Measurements from ENCODE around the gene MAPKAP1.

Gene MAPKAP1

DNA sequence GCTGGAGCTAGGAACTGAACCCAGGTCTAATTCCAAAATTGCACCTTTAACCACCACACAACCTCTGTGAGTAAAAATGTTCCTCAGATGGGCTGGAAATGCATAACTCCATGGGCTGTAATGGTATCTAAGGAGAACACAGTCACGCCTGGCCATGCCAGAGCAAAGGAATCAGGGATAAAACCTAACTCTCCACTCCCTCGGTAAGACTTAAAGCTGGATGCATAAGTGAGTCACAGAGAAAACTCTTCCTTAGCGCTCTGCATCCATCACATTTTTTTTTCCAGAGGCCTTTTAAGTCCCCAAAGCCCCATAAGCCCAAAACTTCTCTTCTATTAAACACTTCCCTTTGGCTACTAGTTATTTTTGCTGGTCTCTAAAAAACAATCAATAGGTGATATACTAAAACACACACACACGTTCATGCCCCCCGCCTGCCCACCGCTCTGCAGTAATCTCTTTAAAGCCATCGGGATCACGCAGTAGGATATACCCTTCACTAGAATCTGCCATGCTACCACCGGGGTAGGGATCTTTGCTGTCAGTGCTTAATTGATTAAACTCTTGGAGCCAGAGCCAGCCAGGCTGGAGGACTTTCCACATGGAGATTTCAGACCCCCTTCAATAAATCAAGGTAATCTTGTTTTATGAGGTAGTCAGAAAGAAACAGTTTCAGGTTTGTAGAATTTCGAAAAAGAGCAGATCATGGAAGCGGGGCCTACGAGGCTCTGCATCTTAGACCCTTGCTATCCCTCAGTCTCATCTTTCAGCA is 212.9 kb downstream of the MAPKAP1 start:
- H3K27me3 ChIP-seq (ENCODE audit: insufficient read depth, low read length, poor library complexity) = no peaks in the 10 kb centered on the region
- no peaks in the 10 kb centered on the region for H3K4me1 ChIP-seq (ENCODE audit: insufficient read depth, low read length)
- H3K9me3 ChIP-seq (ENCODE audit: insufficient read depth, low read length, severe bottlenecking) = no peaks in the 10 kb centered on the region
- H3K79me2 ChIP-seq (ENCODE audit: insufficient read depth, low read length) = no peaks in the 10 kb centered on the region
- no peak for DNase-seq
- H4K20me1 ChIP-seq (ENCODE audit: insufficient read depth, low read length) = no peaks in the 10 kb centered on the region
- no peak overlapping the region for H3K4me3 ChIP-seq (ENCODE audit: low read depth in 1 of 2, low read length in 2 of 2)
- ATAC-seq (ENCODE audit: insufficient read depth, low read depth) = no peak
- no peaks in the 10 kb centered on the region; the same call in 1 of the 2 replicates for H3K36me3 ChIP-seq (ENCODE audit: insufficient read depth, low read length)
- TF ChIP-seq EZH2 (IDR thresholded peaks at IDR 0.05; ENCODE audit: borderline replicate concordance, low read depth, low read length, severe bottlenecking) = no peak
- TF ChIP-seq, protein P1, sequence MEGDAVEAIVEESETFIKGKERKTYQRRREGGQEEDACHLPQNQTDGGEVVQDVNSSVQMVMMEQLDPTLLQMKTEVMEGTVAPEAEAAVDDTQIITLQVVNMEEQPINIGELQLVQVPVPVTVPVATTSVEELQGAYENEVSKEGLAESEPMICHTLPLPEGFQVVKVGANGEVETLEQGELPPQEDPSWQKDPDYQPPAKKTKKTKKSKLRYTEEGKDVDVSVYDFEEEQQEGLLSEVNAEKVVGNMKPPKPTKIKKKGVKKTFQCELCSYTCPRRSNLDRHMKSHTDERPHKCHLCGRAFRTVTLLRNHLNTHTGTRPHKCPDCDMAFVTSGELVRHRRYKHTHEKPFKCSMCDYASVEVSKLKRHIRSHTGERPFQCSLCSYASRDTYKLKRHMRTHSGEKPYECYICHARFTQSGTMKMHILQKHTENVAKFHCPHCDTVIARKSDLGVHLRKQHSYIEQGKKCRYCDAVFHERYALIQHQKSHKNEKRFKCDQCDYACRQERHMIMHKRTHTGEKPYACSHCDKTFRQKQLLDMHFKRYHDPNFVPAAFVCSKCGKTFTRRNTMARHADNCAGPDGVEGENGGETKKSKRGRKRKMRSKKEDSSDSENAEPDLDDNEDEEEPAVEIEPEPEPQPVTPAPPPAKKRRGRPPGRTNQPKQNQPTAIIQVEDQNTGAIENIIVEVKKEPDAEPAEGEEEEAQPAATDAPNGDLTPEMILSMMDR (IDR thresholded peaks at IDR 0.05; ENCODE audit: borderline replicate concordance, extremely low read depth, low read length, poor library complexity, severe bottlenecking) = no peak
- no peak overlapping the region for H2AFZ ChIP-seq (ENCODE audit: low read depth, low read length)
- H3K27ac ChIP-seq (ENCODE audit: low read length) = no peak overlapping the region
- no peak overlapping the region for H3K9ac ChIP-seq (ENCODE audit: low read depth, low read length)
- H3K4me2 ChIP-seq (ENCODE audit: insufficient read depth, low read length) = no peak overlapping the region

DNA sequence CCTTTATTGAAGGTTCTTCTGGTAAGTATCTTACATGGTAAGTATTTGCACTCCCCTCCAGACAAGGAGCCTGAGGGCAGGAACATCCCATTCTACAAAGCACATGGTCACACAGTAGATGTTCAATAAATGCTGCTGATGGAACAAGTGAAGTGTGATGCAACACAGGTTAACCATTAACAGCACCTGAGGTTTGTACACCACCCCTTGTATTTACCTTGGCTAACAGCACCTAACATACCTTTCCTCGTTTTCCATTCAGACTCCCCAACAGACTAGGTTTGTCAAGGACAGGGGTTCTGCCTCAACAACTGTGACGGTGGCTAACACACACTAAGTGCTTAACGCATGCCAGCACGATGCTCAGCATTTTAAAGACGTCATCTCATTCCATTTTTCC is 213.6 kb downstream of the MAPKAP1 start:
- no peak overlapping the region for H3K4me2 ChIP-seq (ENCODE audit: insufficient read depth, low read length)
- no peak for ATAC-seq (ENCODE audit: insufficient read depth, low read depth)
- no peaks in the 10 kb centered on the region for H3K79me2 ChIP-seq (ENCODE audit: insufficient read depth, low read length)
- no peaks in the 10 kb centered on the region for H3K27me3 ChIP-seq (ENCODE audit: insufficient read depth, low read length, poor library complexity)
- no peaks in the 10 kb centered on the region for H4K20me1 ChIP-seq (ENCODE audit: insufficient read depth, low read length)
- H3K36me3 ChIP-seq (ENCODE audit: insufficient read depth, low read length) = no peaks in the 10 kb centered on the region; the same call in 1 of the 2 replicates
- H2AFZ ChIP-seq (ENCODE audit: low read depth, low read length) = no peak overlapping the region
- no peak overlapping the region for H3K27ac ChIP-seq (ENCODE audit: low read length)
- H3K9me3 ChIP-seq (ENCODE audit: insufficient read depth, low read length, severe bottlenecking) = no peaks in the 10 kb centered on the region
- no peak for DNase-seq
- no peak overlapping the region for H3K4me3 ChIP-seq (ENCODE audit: low read depth in 1 of 2, low read length in 2 of 2)
- TF ChIP-seq, protein P1 (IDR thresholded peaks at IDR 0.05; ENCODE audit: borderline replicate concordance, extremely low read depth, low read length, poor library complexity, severe bottlenecking) = no peak
- TF ChIP-seq EZH2 (IDR thresholded peaks at IDR 0.05; ENCODE audit: borderline replicate concordance, low read depth, low read length, severe bottlenecking) = no peak
- no peak overlapping the region for H3K9ac ChIP-seq (ENCODE audit: low read depth, low read length)
- H3K4me1 ChIP-seq (ENCODE audit: insufficient read depth, low read length) = no peaks in the 10 kb centered on the region

DNA sequence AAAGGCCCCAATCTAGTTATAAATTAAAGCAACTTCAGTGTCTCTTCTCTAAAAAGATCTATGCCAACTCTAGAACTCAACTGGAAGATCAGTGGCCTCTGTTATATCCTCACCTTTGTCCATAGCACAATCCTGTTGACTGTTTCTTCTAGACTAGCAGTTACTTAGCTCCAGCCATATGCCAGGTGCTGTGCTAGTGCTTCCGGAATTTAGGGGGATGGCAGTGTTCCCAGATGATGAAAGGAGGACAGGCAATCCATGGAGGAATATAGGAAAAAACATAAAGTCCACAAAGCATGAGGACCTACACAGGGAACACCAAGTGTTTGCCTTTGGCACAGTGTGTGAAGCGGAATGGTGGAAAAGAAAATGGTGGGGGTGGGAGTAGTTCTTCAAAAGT is 214.3 kb downstream of the MAPKAP1 start:
- H3K4me2 ChIP-seq (ENCODE audit: insufficient read depth, low read length) = no peak overlapping the region
- DNase-seq = no peak
- H3K36me3 ChIP-seq (ENCODE audit: insufficient read depth, low read length) = no peaks in the 10 kb centered on the region; the same call in 1 of the 2 replicates
- no peaks in the 10 kb centered on the region for H3K27me3 ChIP-seq (ENCODE audit: insufficient read depth, low read length, poor library complexity)
- no peak overlapping the region for H3K27ac ChIP-seq (ENCODE audit: low read length)
- no peaks in the 10 kb centered on the region for H3K4me1 ChIP-seq (ENCODE audit: insufficient read depth, low read length)
- no peaks in the 10 kb centered on the region for H3K9me3 ChIP-seq (ENCODE audit: insufficient read depth, low read length, severe bottlenecking)
- no peak for TF ChIP-seq EZH2 (IDR thresholded peaks at IDR 0.05; ENCODE audit: borderline replicate concordance, low read depth, low read length, severe bottlenecking)
- TF ChIP-seq, protein P1 (IDR thresholded peaks at IDR 0.05; ENCODE audit: borderline replicate concordance, extremely low read depth, low read length, poor library complexity, severe bottlenecking) = no peak
- H3K9ac ChIP-seq (ENCODE audit: low read depth, low read length) = no peak overlapping the region
- H4K20me1 ChIP-seq (ENCODE audit: insufficient read depth, low read length) = no peaks in the 10 kb centered on the region
- H3K79me2 ChIP-seq (ENCODE audit: insufficient read depth, low read length) = no peaks in the 10 kb centered on the region
- no peak for ATAC-seq (ENCODE audit: insufficient read depth, low read depth)
- H2AFZ ChIP-seq (ENCODE audit: low read depth, low read length) = no peak overlapping the region
- no peak overlapping the region for H3K4me3 ChIP-seq (ENCODE audit: low read depth in 1 of 2, low read length in 2 of 2)

Measured in DND-41 (cell line).